AG09319 (cell line): Measurements from ENCODE around the gene MARS1.
"Not testable (repeated sequence)": the region's sequence is repeated elsewhere in the genome, so short reads cannot be mapped to it uniquely, and the experiment has no call there.

ENCODE experiments used
- DNase-seq: peaks from one replicate; pipeline ENCODE4 v3.0.0-alpha.2; 2010; ENCODE audit warnings: low read depth; ENCODE audit errors: extremely low read depth
- CTCF ChIP-seq: IDR thresholded peaks from 2 replicates; pipeline ENCODE4 v1.5.1; 2011; ENCODE audit warnings: low read depth, mild to moderate bottlenecking, inconsistent platforms, low read length, moderate library complexity

Gene MARS1

GRCh38 chr12:57498571-57498970 lies 10.7 kb downstream of the MARS1 start:
- no peak for TF ChIP-seq CTCF
- DNase-seq: no peak

GRCh38 chr12:57500213-57500612 lies 12.3 kb downstream of the MARS1 start:
- DNase-seq: no peak
- no peak for TF ChIP-seq CTCF

- not testable (repeated sequence) for DNase-seq
Observed at GRCh38 chr12:57502311-57502969, 14.6 kb downstream of the MARS1 start.

GRCh38 chr12:57506541-57506940 lies 18.7 kb downstream of the MARS1 start:
- DNase-seq: not testable (repeated sequence)

- not testable (repeated sequence) for DNase-seq
Observed at GRCh38 chr12:57507796-57508195, 19.9 kb downstream of the MARS1 start.

- no peak for TF ChIP-seq CTCF
- no peak for DNase-seq
Observed at GRCh38 chr12:57511161-57511560, 23.3 kb downstream of the MARS1 start.

- no peak for DNase-seq
- TF ChIP-seq CTCF: no peak
Observed at GRCh38 chr12:57511588-57512325, 23.9 kb downstream of the MARS1 start.

- DNase-seq: no peak
- TF ChIP-seq CTCF: no peak
Observed at GRCh38 chr12:57512665-57513064, 24.8 kb downstream of the MARS1 start.

- TF ChIP-seq CTCF: no peak
- DNase-seq: no peak
Observed at GRCh38 chr12:57513266-57513665, 25.4 kb downstream of the MARS1 start.

- DNase-seq: not testable (repeated sequence)
Observed at GRCh38 chr12:57513677-57514076, 25.8 kb downstream of the MARS1 start.

- not testable (repeated sequence) for DNase-seq
Observed at GRCh38 chr12:57514246-57514645, 26.4 kb downstream of the MARS1 start.
